Pons (tissue), 1 donor: ENCODE data around the gene GNL3L.
A peak's percentile ranks its signal among the peaks of the same experiment; 100 is the strongest.
"Not testable (repeated sequence)": the region's sequence is repeated elsewhere in the genome, so short reads cannot be mapped to it uniquely, and the experiment has no call there.

Experiments
- DNase-seq: peaks from one replicate; pipeline ENCODE4 v3.0.0-alpha.2; 2016; ENCODE audit warnings: low spot score

The GNL3L gene, protein sequence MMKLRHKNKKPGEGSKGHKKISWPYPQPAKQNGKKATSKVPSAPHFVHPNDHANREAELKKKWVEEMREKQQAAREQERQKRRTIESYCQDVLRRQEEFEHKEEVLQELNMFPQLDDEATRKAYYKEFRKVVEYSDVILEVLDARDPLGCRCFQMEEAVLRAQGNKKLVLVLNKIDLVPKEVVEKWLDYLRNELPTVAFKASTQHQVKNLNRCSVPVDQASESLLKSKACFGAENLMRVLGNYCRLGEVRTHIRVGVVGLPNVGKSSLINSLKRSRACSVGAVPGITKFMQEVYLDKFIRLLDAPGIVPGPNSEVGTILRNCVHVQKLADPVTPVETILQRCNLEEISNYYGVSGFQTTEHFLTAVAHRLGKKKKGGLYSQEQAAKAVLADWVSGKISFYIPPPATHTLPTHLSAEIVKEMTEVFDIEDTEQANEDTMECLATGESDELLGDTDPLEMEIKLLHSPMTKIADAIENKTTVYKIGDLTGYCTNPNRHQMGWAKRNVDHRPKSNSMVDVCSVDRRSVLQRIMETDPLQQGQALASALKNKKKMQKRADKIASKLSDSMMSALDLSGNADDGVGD

DNA sequence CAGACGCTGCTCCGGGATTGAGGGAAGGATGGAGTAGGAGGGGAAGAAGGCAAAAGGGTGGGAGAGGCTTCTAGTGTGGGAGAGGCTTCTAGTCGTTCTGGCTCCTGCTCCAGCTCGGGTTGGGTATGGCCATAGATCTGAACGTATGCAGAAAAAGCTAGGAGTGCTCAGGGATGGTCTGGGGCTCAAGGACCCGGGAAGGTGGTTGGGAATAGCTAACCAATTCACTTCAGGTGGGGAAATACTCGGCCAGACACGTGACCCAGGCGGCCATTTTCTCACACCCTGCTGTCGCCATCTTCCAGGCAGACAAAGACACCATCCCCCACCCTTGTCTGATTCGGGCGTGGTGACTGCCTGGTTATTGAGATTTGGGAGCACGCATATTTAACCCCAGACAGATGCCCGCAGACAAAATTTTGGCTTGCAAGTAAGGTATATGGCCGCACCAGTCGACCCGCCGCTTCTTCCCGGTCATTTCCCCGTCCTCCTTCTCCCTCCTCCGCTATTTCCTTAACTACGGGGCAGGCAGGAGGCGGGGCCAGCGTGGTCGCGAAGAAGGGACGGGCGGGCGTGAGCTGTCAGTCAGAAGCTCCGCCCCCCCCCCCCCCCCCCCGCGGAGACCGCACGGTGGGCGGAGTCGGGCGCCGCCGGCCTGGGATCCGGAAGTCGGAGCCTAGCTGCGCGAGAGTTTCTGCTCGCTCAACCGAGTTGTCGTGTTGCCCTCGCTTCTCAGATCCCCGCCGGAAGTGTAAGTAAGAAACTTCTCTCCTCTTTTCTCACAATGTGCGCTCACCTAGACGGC is at the start of gene GNL3L:
Gene GNL3L, plus strand, starts transcription at position 668 of the 805 bp plus-strand sequence. CDS start 2,348 bp downstream, outside the sequence.
- DNase-seq = peak; percentile 82

DNA sequence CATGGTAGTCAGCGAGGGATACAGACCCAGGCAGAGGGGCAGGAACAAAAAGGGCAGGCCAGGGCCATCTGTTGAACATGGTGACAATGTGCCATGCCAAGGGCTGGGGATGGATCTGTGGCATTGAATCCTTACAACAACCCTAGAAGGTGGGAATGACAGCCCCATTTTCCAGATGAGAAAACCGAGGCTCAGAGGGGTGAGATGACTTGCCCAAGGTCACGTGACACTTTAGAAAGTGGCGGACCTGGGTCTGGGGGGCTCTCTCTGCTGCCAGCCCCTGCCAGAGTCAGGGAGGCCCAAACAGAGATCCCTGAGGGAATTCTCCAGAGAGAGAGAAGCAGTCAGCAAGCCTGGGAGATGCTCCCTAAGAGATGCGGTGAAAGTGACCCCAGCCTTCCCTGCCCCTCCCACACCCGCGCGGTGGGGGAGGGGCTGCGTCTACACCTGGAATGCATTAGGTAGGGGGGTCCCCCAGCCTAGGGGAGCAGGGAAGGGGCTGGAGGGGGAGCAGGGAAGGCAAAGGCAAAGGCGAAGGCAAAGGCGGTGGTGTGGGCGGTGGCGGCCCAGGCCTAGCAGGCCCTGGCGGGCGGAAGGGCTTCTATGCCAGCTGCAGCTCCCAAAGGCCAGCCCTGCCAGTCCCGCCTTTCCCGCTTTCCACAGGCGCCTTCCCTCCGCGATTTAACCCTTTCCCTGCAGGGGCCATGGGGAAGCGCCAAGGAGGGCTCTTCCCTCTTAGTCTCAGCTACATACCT is 47.0 kb upstream of the GNL3L start:
- no peak for DNase-seq

DNA sequence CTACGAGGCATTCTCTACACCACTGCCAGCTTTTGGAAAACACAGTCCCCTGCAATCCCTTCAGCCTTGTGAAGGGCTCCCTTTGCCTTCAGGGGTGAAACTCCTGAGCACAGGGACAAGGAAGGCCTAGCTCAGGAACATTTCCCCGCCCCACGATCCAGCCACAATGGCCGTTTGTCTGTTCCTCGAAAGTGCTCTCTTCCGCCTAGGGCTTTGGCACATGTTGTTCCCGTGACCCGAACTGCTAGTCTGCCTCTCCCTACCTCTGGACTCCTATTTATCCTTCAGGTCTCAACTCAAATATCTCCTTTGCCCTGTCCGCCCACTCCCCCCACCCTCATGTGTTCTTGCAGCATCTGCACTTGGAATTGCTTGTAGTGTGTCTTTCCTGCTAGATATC is 46.1 kb upstream of the GNL3L start:
- peak; percentile 21 for DNase-seq

DNA sequence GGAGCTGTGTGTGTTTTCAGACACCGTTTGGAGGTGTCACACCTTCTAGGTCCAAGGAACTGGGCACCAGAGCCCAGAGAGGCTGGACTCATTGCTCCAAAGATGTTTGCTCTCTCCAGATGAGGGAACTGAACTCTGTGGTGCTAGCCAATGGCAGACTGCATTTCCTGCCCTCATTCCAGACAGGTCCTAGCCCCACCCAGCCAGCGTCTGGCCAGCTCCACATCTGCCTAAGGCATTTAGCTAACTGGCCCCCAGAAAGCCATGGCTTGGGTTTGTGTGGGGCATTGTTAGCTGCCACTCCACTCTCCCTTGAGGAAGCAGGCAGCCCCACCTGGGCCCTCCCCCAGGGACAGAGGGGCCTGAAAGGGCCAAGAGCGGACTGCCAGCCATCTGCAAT is 45.4 kb upstream of the GNL3L start:
- no peak for DNase-seq

DNA sequence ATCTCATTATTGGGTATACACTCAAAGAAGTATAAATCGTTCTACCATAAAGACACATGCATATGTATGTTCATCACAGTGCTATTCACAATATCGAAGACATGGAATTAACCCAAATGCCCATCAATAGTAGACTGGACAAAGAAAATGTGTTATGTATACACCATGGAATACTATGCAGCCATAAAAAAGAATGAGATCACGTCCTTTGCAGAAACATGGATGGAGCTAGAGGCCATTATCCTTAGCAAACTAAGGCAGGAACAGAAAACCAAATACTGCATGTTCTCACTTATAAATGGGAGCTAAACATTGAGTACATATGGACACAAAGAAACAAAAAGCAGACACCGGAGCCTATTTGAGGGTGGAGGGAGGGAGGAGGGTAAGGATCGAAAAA is 40.2 kb upstream of the GNL3L start:
- not testable (repeated sequence) for DNase-seq

DNA sequence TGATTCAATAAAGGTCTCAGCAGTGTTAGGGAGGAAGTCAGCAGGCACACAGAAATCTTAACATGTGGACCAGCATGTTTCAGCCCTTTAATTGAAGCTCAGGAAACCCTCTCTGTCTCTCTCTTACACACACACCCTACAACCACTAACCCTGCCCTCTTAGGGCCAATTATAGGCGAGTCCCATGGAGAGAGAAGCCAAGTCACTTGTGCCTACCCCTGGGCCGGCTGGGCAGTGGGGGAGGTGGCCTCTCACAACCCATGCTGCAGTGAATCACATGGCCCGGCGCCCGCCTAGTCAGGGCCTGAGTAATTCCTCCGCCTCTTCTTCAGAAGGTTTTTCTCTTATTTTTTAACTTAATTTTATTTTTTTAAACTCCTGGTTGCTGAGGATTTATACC is 37.7 kb upstream of the GNL3L start:
- DNase-seq = no peak

DNA sequence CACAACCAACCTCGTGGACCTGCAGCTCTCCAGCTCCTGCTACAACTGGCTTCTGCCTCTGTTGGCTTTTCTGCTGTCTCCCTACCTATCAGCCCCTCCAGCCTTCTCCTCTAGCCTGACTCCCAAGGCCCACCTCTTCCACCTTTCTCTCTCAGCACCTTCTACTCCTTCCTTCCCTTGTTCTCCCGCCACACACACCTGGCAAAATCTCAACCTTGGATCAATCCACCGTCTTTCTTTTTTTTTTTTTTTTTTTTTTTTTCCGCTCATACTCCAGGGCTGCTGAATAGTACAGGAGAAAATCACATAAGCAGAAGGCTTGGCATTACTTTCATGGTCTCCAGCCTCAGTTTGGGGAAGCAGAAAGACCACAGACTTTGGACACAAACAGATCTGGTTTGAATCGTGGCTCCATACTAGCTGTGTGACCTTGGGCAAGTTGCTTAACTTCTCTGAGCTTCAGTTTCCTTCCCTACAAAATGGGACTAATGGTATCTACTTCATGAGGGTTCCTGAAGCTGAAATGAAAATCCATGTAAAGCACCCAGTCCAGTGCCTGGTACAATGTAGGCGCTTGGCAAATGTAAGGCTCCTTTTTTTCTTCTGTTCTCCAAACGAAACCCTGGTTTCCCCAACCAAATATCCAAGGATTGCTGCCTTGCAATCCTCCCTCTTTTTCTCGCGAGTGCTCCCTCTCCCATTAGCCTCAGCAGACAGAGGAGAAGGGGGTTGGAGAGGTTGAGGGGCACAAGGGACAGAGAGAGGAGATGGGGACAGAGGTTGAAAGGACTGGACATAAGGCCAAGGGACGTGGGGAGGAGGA is 35.6 kb upstream of the GNL3L start:
- DNase-seq = no peak

DNA sequence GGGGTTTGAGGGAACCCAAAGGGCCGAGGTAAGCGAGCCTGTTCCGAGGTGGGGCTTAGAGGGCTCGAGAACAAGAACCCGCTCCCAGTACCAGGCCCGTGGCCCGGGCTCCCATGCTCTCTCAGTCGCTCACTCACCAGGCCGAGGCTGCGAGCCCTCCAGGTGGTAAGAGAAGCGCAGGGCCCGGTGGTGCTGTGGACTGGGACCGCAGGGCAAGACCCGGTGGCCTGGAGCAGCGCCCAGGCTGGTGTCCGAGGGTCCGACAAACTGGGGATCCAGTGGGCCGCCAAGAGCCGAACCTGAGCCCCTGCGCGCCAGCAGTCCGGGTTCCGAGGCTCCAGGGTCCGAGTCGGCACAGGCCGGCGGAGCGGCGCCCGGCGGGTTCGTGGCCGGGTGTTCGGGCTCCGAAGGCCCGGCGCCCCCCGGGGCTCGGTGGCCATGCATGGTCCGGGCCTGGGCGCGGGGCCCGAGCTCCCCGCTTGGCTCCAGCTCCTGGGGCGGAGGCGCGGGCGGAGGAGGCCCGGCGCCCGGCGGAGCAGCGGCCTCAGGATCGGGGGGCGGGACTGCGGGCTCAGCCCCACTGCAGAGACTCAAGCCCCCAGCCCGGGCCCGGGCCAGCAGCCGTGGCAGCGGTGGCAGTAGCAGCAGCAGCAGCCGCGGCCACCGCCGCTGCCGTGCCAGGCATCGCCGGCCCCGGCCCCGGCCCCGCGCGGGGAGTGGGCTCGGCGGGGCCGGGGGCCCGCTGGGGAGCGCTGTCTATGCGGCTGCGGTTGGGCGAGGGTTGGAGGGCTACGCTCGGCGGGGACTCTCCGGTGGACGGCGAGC is 34.8 kb upstream of the GNL3L start:
- DNase-seq = no peak

DNA sequence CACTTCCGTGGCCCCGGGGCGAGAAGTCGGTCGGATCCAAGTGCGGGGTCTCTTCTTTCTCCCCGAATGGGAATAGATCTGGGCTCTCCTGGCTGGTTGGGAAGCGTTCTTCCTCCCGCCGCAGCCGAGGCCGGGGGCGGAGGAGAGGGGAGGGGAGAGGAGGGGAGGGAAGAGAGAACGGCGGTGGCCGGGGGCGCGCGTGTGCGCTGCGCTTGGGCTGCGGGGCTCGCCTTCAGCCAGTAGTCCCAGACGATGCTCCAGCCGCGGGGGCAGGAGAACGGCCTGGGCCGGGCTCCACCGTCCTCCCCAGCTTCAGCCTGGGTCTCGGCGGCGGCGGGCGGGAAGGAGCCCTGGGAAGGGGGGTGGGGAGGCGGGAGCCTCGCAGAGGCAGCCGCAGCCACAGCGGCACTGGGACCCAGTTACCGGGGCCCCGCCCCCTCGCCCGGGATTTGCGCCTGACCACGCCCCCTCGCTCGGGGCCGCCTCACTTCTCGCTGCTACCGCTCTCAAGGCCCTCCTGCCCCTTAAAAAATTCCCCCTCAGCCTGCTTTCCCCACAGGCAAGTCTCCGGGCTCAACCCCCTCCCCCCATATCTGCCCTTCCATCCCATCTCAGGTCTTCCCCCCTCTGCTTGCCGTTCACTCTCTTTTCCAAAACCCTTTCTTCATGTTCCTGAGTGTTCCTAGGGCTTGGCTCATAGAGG is 34.1 kb upstream of the GNL3L start, which contains the start of gene FGD1:
Gene FGD1, minus strand, starts transcription at position 421 of the 703 bp plus-strand sequence. CDS start 802 bp downstream, outside the sequence.
- peak; percentile 8 for DNase-seq

DNA sequence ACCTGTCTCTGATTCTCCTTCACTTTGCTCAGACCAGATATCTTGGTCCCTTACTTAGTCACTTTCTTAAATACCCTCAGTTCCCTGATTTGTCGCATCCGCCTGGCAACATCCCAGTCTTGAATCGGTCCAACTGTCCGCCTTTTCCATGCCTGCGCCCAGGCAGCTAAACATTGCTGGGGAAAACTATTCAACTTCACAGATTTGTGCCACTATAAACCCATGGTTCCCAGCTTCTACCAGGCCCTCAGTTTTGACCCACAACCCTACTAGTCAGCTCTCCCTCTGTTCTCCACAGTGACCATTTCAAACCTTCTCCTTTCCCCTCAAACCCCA is 33.5 kb upstream of the GNL3L start:
- DNase-seq = no peak

DNA sequence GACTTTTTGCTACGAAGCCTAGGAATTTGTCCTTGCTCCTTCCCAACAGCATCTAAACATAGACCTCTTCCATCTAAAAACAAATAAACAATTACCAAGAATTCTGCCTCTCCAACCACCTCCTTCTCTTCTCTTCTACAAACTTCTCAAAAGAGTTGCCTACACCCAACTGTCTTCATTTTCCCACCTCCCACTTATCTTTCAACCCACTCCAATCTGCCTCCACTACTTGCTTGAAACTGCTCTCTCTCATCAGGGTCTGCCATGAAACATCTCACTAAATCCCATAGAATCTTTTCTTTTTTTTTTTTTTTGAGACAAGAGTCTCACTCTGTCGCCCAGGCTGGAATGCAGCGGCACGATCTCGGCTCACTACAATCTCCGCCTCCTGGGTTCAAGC is 33.1 kb upstream of the GNL3L start:
- DNase-seq = no peak

DNA sequence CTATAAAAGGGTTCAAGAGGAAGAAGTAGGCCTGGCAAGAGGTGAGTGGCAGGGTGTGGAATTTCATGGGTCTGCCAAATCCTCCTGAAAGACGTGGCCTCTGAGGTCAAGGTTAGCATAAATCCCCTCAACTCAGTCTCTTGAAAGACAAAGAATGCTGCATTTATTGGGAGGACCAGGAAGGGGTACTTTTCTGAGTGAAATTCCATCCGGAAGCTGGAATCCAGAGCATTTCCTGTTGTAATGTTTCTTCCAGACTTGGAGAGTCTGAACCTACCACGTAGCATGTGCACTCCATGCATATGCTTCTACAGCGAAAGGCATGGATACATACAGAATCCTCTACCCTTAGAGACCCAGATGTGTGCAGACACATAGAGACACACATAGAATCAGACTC is 20.6 kb upstream of the GNL3L start:
- DNase-seq = no peak

DNA sequence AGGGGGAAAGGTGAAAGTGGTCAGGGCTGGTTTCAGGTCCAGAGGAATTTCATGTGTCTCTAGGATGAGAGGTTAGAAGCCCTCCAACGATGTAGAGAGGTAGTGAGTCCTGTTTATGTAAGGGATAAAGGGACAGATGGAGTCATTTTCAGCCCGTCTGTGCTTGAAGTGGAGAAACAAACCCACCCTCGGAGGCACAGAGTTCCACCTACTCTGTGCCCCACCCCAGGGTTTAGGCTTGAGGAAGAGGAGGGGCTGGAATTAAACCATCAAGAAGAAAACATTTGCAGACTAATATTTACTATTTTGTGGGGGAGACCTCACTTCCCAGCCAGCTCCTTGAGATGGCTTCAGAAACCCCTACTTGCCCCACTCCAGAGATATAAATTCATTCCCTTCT is 868 bp upstream of the GNL3L start:
- no peak for DNase-seq

DNA sequence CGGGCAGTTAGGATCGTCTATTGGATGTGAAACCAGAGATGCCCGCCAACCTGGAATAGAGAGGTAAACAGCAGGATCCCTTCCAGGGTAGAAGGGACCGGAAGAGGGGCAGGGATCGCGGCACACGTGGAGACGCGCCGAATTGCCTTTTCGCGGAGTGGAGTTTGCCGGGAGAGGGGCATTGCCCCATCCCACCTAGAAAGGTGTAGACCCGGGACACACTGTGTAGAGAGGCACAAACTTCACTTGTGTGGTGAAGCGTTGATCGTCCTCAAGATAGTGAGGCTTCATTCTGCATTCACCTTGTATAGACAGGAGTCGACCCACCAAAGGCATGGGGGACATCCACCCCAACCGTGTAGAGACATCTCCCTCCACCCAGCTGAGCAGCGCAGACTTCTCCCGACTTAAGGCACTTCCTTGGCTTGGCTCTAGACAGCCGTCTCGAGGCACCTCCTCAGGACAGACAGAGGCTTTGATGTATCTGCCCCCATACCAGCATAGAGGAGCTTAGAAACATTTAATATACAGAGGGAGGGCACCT is 410 bp downstream of the GNL3L start:
- peak; percentile 2 for DNase-seq

DNA sequence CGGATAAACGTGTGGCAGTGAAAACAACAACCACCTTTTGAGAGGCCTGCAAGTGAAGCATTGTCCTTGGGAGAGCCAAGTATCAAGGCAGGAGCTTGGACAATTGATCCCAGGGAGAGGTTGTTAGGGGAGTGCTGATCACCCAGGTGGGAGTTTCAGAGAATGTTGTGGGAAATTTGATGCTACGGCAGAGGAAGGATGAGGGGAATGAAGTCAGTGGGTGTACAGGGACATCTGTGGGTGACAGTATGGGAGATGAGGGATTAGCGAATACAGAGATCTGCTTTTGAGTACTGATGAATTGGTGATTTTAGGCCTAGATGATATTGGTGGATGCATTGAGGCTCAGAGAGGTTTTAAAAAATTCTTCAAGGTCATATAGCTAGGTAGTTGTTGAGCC is 4.3 kb downstream of the GNL3L start:
- no peak for DNase-seq

DNA sequence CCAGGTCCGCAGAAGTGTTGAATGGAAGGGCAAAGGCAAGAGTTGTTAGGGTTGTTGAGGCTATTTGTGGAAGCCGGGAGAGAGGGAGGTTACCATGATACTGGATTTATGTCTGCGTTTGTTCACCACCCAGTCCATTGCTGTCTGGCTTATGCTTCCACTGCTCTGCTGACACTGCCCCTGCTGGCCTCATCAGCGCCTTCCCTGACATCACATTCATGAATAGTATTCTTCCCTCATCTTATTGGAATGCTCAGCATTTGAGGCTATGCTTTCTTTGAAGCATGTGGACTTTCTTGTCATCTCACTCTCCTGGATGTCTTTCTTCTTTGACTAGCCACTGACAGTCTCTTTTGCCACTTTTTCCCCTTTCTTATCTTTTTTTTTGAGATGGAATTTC is 10.3 kb downstream of the GNL3L start:
- no peak for DNase-seq

DNA sequence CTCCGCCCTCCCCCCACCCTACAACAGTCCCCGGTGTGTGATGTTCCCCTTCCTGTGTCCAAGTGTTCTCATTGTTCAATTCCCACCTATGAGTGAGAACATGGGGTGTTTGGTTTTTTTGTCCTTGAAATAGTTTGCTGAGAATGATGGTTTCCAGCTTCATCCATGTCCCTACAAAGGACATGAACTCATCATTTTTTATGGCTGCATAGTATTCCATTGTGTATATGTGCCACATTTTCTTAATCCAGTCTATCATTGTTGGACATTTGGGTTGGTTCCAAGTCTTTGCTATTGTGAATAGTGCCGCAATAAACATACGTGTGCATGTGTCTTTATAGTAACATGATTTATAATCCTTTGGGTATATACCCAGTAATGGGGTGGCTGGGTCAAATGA is 12.2 kb downstream of the GNL3L start:
- DNase-seq = not testable (repeated sequence)

DNA sequence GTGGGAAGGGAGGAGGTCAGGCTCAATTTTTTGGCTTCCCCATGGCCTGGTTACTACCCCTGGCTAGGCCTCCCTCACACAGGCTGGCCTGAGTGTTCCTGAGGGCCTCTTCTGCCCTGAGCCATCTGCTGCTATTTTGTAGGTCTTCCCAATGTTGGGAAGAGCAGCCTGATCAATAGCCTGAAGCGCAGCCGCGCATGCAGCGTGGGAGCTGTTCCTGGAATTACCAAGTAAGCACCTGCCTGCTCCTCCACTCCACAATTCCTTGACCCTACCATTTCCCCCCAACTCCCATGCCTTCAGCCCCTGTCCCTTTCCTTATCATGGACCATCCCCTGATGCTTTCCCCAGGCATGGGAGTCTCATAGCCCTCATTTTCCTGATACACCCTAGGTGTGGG is 20.8 kb downstream of the GNL3L start:
- DNase-seq = no peak

DNA sequence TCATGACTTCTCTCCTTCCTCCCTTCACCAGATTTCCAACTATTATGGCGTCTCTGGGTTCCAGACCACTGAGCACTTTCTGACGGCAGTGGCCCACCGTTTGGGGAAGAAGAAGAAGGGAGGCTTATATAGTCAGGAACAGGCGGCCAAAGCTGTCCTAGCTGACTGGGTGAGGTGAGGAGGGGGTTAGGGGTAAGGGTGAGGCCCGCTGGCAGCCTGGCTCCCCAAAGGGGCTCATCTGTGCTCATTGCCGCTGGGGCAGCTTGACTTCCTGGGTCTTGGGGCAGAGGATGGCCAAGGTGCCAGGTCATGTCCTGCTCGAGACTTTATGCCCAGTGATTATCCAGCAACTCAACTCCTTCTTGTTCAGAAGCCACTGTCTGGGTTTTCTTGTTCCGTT is 21.8 kb downstream of the GNL3L start:
- no peak for DNase-seq
